Small intestine (tissue), 7 donors: ENCODE data around the gene POTEG. TPM values are rescaled to one million over a fixed set of nuclear protein-coding genes. Genes with fewer than 3 reads are reported as not detected.
"Not testable (repeated sequence)": the region's sequence is repeated elsewhere in the genome, so short reads cannot be mapped to it uniquely, and the experiment has no call there.

Experiments
- DNase-seq, 2 donors: peaks; one replicate each; pipeline versions ENCODE4 v3.0.0 to v3.0.0-alpha.2; 2013
- FAIRE-seq: peaks from 2 replicates; lab custom pipeline; 2012; peaks lifted over from hg19 to GRCh38; lab: Jason Lieb, UNC
- H3K27ac ChIP-seq, 3 donors: one replicate each; pipeline ENCODE4 v1.5.1; 2013; ENCODE audit warnings: low read length in 2 of 3, mild to moderate bottlenecking in 2 of 3, control low read depth in 1 of 3, inconsistent platforms in 1 of 3, low read depth in 1 of 3, moderate library complexity in 1 of 3
- H3K27me3 ChIP-seq, 3 donors: one replicate each; pipeline ENCODE4 v1.6.1; 2013; ENCODE audit warnings: low read length in 3 of 3, inconsistent platforms in 1 of 3; ENCODE audit not compliant: control insufficient read depth in 3 of 3, insufficient read depth in 3 of 3
- H3K36me3 ChIP-seq, 3 donors: one replicate each; pipeline ENCODE4 v1.6.1; 2013; ENCODE audit warnings: low read length in 3 of 3, inconsistent platforms in 1 of 3, low read depth in 1 of 3, mild to moderate bottlenecking in 1 of 3, moderate library complexity in 1 of 3; ENCODE audit not compliant: control insufficient read depth in 3 of 3, insufficient read depth in 2 of 3
- H3K4me1 ChIP-seq, 3 donors: one replicate each; pipeline ENCODE4 v1.6.1; 2013; ENCODE audit warnings: low read length in 2 of 3, inconsistent platforms in 1 of 3, low read depth in 1 of 3, mild to moderate bottlenecking in 1 of 3, moderate library complexity in 1 of 3; ENCODE audit not compliant: control insufficient read depth in 3 of 3, insufficient read depth in 2 of 3
- H3K4me3 ChIP-seq, 3 donors: one replicate each; pipeline ENCODE4 v1.5.1; 2013; ENCODE audit warnings: low read length in 3 of 3, control low read depth in 1 of 3, inconsistent platforms in 1 of 3, low read depth in 1 of 3, mild to moderate bottlenecking in 1 of 3, moderate library complexity in 1 of 3
- H3K9me3 ChIP-seq, 2 donors: one replicate each; pipeline ENCODE4 v1.6.1; 2013; ENCODE audit warnings: low read depth in 1 of 2, low read length in 1 of 2; ENCODE audit not compliant: control insufficient read depth in 2 of 2, insufficient read depth in 1 of 2
- WGBS, 3 donors: extraction: QIAGEN DNeasy Blood & Tissue Kit; methylation state at CpG; one replicate each; pipeline ENCODE4 v1.1.7; 2013; 5-methylcytosine and 5-hydroxymethylcytosine counted together
- polyA plus RNA-seq, 4 donors: library from polyadenylated mRNA; stranded (reverse) in 3 of 4; unstranded in 1 of 4; fragments of 200-250 nt in 3 of 4; fragments of 120-200 nt in 1 of 4; gene quantifications; one replicate each; pipeline versions ENCODE4 v1.2.1 to v1.2.3, GENCODE V29; 2013
- donor health status: healthy with polysubstance abuse.
- donor health status: control.
- donor health status: control.
- donor health status: Bipolar disorder and iron deficiency.
- donor health status: healthy.

Gene POTEG
- polyA plus RNA-seq, 4 donors, result not detected

GRCh38 chr14:19386996-19387395 is 47.1 kb downstream of the POTEG start:
- H3K27me3 ChIP-seq, H3K36me3 ChIP-seq, H3K4me1 ChIP-seq, H3K4me3 ChIP-seq, H3K27ac ChIP-seq, FAIRE-seq, DNase-seq, H3K9me3 ChIP-seq: not testable (repeated sequence)
- 65 to 78% (median 74%) methylated on average over 9 of the region's 9 CpGs for WGBS, 3 donors

DNA sequence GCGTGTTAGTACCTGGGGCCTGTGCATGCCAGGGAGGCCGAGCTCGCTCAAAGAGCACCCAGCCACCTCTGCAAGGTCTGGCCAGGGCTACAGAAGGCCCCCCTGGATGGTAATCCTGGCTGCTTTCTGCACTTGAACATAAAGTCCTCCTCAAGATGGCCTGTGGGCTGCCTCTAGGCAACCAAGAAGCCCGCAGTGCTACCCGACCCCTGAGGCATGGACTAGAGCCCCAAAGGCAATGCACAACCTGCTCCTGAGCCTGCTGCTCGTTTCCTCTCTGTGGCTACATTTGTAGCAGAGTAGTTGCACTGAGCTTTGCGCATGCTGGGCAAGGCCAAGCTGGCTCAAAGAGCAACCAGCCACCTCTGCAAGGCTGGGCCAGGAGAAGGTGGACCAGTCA is 47.8 kb downstream of the POTEG start:
- not testable (repeated sequence) for H3K4me1 ChIP-seq, FAIRE-seq, H3K27me3 ChIP-seq, H3K27ac ChIP-seq, DNase-seq, H3K36me3 ChIP-seq, H3K9me3 ChIP-seq, H3K4me3 ChIP-seq
- 47 to 58% (median 50%) methylated on average over 3 of the region's 7 CpGs for WGBS, 3 donors

DNA sequence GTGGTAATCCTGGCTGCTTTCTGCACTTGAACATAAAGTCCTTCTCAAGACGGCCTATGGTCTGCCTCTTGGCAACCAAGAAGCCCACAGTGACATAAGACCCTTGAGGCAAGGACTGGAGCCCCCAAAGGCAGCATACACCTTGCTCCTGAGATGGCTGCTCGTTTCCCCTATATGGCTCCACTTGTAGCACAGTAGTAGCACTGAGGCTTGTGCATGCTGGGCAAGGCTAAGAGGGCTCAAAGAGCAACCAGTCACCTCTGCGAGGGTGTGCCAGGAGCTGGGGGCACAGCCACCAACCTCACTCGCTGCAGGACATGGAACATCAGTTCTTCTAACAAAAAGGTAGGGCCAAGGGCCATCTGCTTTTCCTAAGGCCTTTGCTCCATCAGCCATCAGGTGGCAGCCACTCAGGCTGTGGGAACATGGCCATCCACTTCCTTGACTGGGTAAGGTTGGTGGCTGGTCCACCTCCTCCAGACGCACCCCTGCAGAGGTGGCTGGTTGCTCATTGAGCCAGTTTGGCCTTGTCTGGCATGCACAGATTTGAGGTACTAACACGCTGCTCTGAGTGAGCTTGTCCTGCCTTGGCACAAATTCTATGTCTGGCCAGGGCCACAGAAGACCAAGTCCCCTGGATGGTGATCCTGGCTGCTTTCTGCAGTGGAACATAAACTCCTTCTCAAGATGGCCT is 49.9 kb downstream of the POTEG start:
- H3K27ac ChIP-seq, H3K4me1 ChIP-seq, DNase-seq, H3K4me3 ChIP-seq, H3K27me3 ChIP-seq, H3K9me3 ChIP-seq, FAIRE-seq, H3K36me3 ChIP-seq: not testable (repeated sequence)
- WGBS, 3 donors, result 0 to 65% (median 36%) methylated on average over 1 to 3 of the region's 6 CpGs

- not testable (repeated sequence) for H3K27me3 ChIP-seq, H3K4me3 ChIP-seq, FAIRE-seq, H3K4me1 ChIP-seq, DNase-seq, H3K36me3 ChIP-seq, H3K9me3 ChIP-seq, H3K27ac ChIP-seq
- WGBS, 3 donors, result no CpG with 5 or more reads among the region's 6 CpGs
Observed at GRCh38 chr14:19383008-19383584, 51.0 kb downstream of the POTEG start.

DNA sequence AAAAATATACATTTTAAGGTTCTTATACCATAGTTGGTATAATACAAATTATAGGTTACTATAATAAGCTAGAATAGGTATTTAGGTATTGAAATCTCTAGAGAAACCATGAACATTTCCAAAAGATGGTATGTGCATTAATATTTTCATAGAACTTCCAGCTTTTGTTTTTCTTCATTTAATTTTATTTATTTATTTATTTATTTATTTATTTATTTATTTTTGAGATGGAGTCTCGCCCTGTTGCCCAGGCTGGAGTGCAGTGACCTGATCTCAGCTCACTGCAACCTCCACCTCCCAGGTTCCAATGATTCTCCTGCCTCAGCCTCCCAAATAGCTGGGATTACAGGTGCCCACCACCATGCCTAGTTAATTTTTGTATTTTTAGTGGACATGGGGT is 54.0 kb downstream of the POTEG start:
- not testable (repeated sequence) for H3K36me3 ChIP-seq, H3K27me3 ChIP-seq, H3K27ac ChIP-seq, DNase-seq, H3K4me3 ChIP-seq, H3K9me3 ChIP-seq, FAIRE-seq, H3K4me1 ChIP-seq
- WGBS, 3 donors, result 38 to 45% (median 42%) methylated on average over 1 of the region's 1 CpG

- H3K4me3 ChIP-seq, H3K27me3 ChIP-seq, DNase-seq, H3K36me3 ChIP-seq, FAIRE-seq, H3K4me1 ChIP-seq, H3K27ac ChIP-seq: not testable (repeated sequence)
- peaks cover 0 to 15% of the 10 kb centered on the region in 2 donors for H3K9me3 ChIP-seq
- WGBS, 3 donors, result 83 to 89% (median 88%) methylated on average over 13 of the region's 13 CpGs
Observed at GRCh38 chr14:19374451-19374903, 59.7 kb downstream of the POTEG start.

- H3K4me1 ChIP-seq, H3K4me3 ChIP-seq, H3K27ac ChIP-seq, FAIRE-seq, H3K27me3 ChIP-seq, H3K36me3 ChIP-seq, DNase-seq: not testable (repeated sequence)
- WGBS, 3 donors, result 71 to 79% (median 78%) methylated on average over 49 of the region's 49 CpGs
- H3K9me3 ChIP-seq, result peaks cover 0 to 13% of the 10 kb centered on the region in 2 donors
Observed at GRCh38 chr14:19372813-19373500, 61.2 kb downstream of the POTEG start.

DNA sequence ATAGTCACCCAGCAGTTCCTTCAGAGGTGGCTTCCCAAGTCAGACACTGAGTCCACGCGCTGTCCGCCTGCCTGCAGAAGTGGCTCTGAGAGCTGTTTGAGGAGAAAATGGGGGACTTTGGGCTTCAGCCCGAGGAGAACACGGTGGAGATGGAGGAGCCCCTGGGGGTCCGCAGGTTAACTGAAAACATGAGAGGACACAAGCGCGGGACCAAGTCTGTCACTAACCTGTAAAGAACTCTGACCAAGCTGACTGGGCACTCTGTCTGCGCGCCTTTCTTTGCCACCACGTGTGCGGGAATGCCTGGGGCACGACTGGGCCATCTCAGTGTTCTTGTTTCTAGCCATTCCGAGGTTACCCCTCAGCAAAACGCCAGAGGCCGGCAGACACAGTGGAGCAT is 62.4 kb downstream of the POTEG start:
- not testable (repeated sequence) for H3K27ac ChIP-seq, FAIRE-seq, H3K27me3 ChIP-seq, H3K4me3 ChIP-seq, H3K36me3 ChIP-seq, DNase-seq, H3K4me1 ChIP-seq
- WGBS, 3 donors, result 85 to 90% (median 90%) methylated on average over 9 to 10 of the region's 16 CpGs
- peaks cover 0 to 15% of the 10 kb centered on the region in 2 donors for H3K9me3 ChIP-seq
